Aorta (tissue), 5 donors: ENCODE data around the gene MICAL3. TPM values are rescaled to one million over a fixed set of nuclear protein-coding genes. Genes with fewer than 3 reads are reported as not detected.

Experiments used
- ATAC-seq: fragments of 200-7000 bp; cut with Tn5 transposase; one replicate; pipeline ENCODE4 v1.9.1; 2022; ENCODE audit warnings: moderate library complexity; ENCODE audit not compliant: low FRiP score
- DNase-seq, 2 donors: peaks; one replicate each; pipeline ENCODE4 v3.0.0-alpha.2; 2020
- H3K27ac ChIP-seq, 2 donors: one replicate each; pipeline ENCODE4 v1.5.1; 2013; ENCODE audit warnings: low read length in 2 of 2, mild to moderate bottlenecking in 2 of 2, moderate library complexity in 2 of 2, control low read depth in 1 of 2, inconsistent platforms in 1 of 2, low read depth in 1 of 2
- H3K27me3 ChIP-seq, 2 donors: one replicate each; pipeline ENCODE4 v1.6.1; 2013; ENCODE audit warnings: control low read depth in 1 of 2, low read length in 1 of 2, mild to moderate bottlenecking in 1 of 2, moderate library complexity in 1 of 2; ENCODE audit not compliant: insufficient read depth in 2 of 2, control insufficient read depth in 1 of 2
- H3K36me3 ChIP-seq, 2 donors: one replicate each; pipeline ENCODE4 v1.6.1; 2013; ENCODE audit warnings: control low read depth in 1 of 2, low read length in 1 of 2, mild to moderate bottlenecking in 1 of 2; ENCODE audit not compliant: insufficient read depth in 2 of 2, control insufficient read depth in 1 of 2
- H3K4me1 ChIP-seq, 2 donors: one replicate each; pipeline ENCODE4 v1.6.1; 2013; ENCODE audit warnings: low read length in 2 of 2, control low read depth in 1 of 2, mild to moderate bottlenecking in 1 of 2, moderate library complexity in 1 of 2; ENCODE audit not compliant: insufficient read depth in 2 of 2, control insufficient read depth in 1 of 2
- H3K4me3 ChIP-seq, 2 donors: one replicate each; pipeline ENCODE4 v1.5.1; 2013; ENCODE audit warnings: low read length in 2 of 2, control low read depth in 1 of 2, mild to moderate bottlenecking in 1 of 2
- H3K9me3 ChIP-seq: one replicate; pipeline ENCODE4 v1.6.1; 2013; ENCODE audit warnings: mild to moderate bottlenecking, low read length; ENCODE audit not compliant: control insufficient read depth
- WGBS, 2 donors: extraction: QIAGEN DNeasy Blood & Tissue Kit; methylation state at CpG; one replicate each; pipeline ENCODE4 v1.1.7; 2013; 5-methylcytosine and 5-hydroxymethylcytosine counted together
- intact Hi-C, 2 donors: fragments of 100-400 bp; cut with DNase I; formaldehyde crosslinking; loops; one replicate each; pipeline versions ENCODE4 v1.14.2 to v1.15.0; 2022
- polyA plus RNA-seq, 2 donors: library from polyadenylated mRNA; stranded (reverse); fragments of 200-250 nt; gene quantifications; one replicate each; pipeline ENCODE4 v1.2.3, GENCODE V29; 2013
- total RNA-seq, 2 donors: library from RNA; stranded (reverse); fragmentation: NEBNext Ultra II Directional; extraction: Animal tissue kit (Norgen Biotek cat#: 25700); gene quantifications; one replicate each; pipeline ENCODE4 v1.2.1, GENCODE V29; 2021
- donor health status: healthy with polysubstance abuse.
- donor health status: Bipolar disorder and iron deficiency.
- donor health status: DM: no; HTN: no; CAD: no.
- donor health status: DM: no; HTN: no; CAD: no.
- donor health status: DM: yes; HTN: yes; CAD: no.

MICAL3 gene
- total and polyA plus RNA-seq, 4 donors: 3.9 to 123 (median 64.3) TPM

DNA sequence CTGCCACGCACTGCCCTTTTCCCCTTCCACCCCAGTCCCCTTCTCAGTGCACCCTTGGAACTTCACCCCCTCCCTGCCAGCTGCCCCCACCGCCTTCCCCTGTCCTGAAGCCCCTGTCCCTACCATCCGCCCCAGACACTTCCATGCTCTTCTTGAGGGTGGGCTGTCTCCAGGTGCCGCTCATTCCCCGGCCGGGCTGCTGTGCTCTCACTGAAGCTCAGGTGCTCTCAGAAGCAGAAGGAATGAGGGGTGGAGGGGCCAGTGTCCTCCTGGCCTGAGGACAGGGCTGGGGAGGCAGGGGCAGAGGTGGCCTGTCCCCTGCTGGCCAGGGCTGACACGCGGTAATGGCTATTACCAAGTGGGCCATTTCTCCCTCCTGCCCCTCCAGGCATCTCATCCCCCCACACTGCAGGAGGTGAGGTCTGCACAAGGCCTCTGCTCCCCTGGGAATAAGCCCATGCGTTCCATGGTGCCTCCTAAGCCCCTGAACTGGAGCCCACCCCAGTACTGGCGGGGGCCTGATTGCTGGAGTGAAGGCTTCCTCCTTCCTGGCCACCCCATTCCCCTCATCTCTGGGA lies 243.5 kb downstream of the MICAL3 start:
- H3K36me3 ChIP-seq: no peaks in the 10 kb centered on the region
- H3K27me3 ChIP-seq: no peaks in the 10 kb centered on the region
- DNase-seq (no peak), ATAC-seq (no peak)
- H3K4me1 ChIP-seq: no peaks in the 10 kb centered on the region
- H3K9me3 ChIP-seq: no peaks in the 10 kb centered on the region
- intact Hi-C loops: no loop called here
- no peak overlapping the region for H3K27ac ChIP-seq
- no peak overlapping the region for H3K4me3 ChIP-seq
- WGBS, 2 donors: 87 to 88% methylated on average over 10 of the region's 10 CpGs

DNA sequence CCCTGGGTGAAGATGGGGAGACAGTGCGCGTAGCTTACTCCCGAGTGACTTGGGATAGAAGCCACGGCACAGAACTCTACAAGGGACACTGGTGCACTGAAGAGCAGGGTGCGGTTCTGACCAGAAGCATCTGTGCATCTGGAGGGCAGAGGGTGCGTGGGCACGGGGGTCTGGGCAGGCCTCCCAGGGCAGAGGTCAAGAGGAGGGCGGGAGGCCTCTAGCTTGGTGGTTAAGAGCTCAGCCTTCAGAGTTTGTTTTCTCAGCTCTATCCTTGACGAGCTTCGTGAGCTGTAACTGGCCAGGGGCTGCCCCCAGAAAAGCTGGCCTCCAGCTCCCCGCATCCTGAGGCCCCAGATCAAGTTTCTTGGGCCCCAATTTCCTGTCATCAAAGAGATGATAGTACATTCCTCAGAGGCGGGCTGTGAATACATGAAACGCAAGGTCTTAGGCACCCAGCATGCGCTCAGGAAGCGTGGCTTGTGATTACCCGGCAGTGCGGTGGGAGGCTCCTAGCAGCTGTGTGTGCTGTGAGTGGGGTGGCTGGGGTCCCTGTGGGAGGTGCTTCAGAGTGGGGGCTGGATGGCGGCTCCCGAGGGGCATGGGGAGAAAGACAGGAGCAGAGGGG lies 244.1 kb downstream of the MICAL3 start:
- H3K4me3 ChIP-seq: no peak overlapping the region
- H3K4me1 ChIP-seq: no peaks in the 10 kb centered on the region
- no peak overlapping the region for H3K27ac ChIP-seq
- WGBS, 2 donors: 85% methylated on average over 19 of the region's 19 CpGs
- intact Hi-C loops: no loop called here
- no peaks in the 10 kb centered on the region for H3K9me3 ChIP-seq
- ATAC-seq (no peak), DNase-seq (no peak)
- no peaks in the 10 kb centered on the region for H3K27me3 ChIP-seq
- no peaks in the 10 kb centered on the region for H3K36me3 ChIP-seq

DNA sequence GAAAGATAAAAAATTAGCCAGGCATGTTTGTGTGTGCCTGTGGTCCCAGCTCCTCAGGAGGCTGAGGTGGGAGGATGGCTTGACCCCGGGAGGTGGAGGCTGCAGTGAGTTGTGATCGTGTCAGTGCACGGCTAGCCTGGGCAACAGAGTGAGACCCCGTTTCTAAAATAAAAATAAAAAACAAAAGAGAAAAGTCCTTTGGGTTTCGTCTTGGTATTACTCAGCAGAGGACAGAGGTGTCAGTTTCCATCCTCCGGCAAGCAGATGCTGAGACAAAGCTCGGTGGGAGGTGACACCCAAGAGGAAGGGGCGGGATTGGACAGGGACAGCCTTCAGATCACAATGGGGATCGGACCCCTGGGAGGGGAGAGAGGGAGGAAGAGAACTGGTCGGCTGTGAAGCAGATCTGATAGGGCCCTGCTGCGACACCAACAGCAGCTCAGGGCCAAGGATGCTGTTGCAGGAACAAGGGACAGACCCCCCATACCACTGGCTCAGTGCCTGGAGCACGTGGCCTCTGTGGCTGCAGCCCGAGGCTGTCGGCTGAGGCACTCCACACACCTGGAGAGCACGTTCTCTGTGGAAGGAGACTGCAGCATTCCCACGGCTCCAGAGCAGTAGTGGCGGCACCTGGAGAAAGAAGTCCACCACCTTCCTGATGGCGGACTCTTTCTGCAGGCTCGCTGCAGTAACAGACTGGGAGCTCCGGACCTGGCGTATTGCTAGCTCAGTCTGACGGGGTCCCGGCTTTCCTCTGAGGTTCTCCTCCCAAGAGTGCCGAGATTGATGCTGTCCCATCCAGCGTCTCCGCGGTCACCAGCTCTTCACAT lies 244.9 kb downstream of the MICAL3 start:
- Histone ChIP-seq H3K4me1 (no peaks in the 10 kb centered on the region), H3K36me3 (no peaks in the 10 kb centered on the region), H3K27ac (no peak overlapping the region), H3K9me3 (no peaks in the 10 kb centered on the region), H3K4me3 (no peak overlapping the region), H3K27me3 (no peaks in the 10 kb centered on the region)
- WGBS, 2 donors: 85 to 87% methylated on average over 26 to 27 of the region's 27 CpGs
- intact Hi-C loops: no loop called here
- no peak for ATAC-seq
- DNase-seq: no peak

- DNase-seq: no peak
- H3K4me3 ChIP-seq: no peak overlapping the region
- no peak overlapping the region for H3K27ac ChIP-seq
- H3K36me3 ChIP-seq: no peaks in the 10 kb centered on the region
- no peaks in the 10 kb centered on the region for H3K27me3 ChIP-seq
- ATAC-seq: no peak
- intact Hi-C loops: no loop called here
- no peaks in the 10 kb centered on the region for H3K9me3 ChIP-seq
- WGBS, 2 donors: 96 to 97% methylated on average over 23 of the region's 23 CpGs
- no peaks in the 10 kb centered on the region for H3K4me1 ChIP-seq
These were observed 245.9 kb downstream of the MICAL3 start for GRCh38 chr22:17778412-17778976.

DNA sequence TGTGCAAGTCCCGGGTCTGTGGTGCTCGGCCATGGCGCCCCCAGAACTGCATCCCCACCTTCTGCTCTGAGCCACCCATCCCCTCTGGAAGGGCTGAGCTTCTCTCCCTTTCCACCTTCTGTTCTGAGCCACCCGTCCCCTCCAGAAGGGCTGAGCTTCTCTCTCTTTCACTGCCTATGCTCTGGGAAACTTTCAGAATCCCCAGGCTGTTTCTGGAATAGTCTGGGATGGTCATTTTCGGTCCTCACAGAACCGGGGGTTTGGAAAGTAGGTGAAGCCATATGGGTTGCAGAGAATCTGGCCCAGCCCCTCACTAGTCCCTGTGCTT lies 246.7 kb downstream of the MICAL3 start:
- H3K4me1 ChIP-seq: no peaks in the 10 kb centered on the region
- no peak overlapping the region for H3K4me3 ChIP-seq
- no peak for ATAC-seq
- DNase-seq: no peak
- no peaks in the 10 kb centered on the region for H3K27me3 ChIP-seq
- 83 to 84% methylated on average over 6 of the region's 6 CpGs for WGBS, 2 donors
- intact Hi-C loops: no loop called here
- no peak overlapping the region for H3K27ac ChIP-seq
- H3K36me3 ChIP-seq: no peaks in the 10 kb centered on the region
- no peaks in the 10 kb centered on the region for H3K9me3 ChIP-seq

- DNase-seq (peak in 1 of 2 donors; percentile 74), ATAC-seq (no peak)
- Histone ChIP-seq H3K4me3 (no peak overlapping the region), H3K27me3 (no peaks in the 10 kb centered on the region), H3K27ac (no peak overlapping the region), H3K9me3 (no peaks in the 10 kb centered on the region), H3K4me1 (no peaks in the 10 kb centered on the region), H3K36me3 (no peaks in the 10 kb centered on the region)
- intact Hi-C loops: no loop called here
- WGBS, 2 donors: 79 to 82% methylated on average over 27 of the region's 27 CpGs
These were observed 247.2 kb downstream of the MICAL3 start for GRCh38 chr22:17777005-17777716.

DNA sequence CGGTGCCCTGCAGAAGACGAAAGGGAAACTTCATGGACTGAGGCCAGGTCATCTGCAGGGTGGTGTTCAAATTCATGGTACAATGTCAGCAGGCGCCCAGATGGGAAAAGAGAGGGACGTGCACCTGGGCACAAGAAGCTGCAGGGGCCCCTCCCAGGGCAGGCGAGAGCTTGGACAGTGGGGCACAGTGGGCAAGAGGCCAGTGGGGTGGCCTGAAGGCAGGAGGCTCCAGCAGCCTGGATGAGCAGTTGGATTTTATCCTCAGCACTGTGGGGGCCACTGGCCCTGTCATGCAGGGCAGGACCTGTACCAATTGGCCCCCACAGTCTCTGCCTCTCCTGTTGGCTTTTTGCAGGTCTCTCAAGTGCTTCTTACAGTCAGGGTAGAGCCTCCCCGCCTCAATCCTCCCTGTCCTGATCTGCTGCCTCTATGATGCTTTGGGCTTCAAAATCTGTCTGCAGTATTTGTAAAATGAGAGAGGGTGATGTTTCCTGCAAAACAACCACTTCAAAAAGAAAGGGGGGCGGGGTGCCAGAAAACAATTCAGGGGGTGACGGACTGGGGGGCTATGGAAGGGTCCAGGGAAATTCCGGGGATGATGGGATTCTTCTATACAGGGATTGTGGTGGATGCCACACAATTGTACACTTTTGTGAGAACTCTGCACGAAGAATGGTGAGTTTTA lies 248.4 kb downstream of the MICAL3 start:
- H3K27me3 ChIP-seq: no peaks in the 10 kb centered on the region
- intact Hi-C loops: no loop called here

More for the DNA sequence above, 248.4 kb downstream of the MICAL3 start:
- H3K4me3 ChIP-seq: no peak overlapping the region
- DNase-seq (no peak), ATAC-seq (no peak)
- no peaks in the 10 kb centered on the region for H3K9me3 ChIP-seq
- H3K27ac ChIP-seq: no peak overlapping the region
- no peaks in the 10 kb centered on the region for H3K36me3 ChIP-seq
- 84 to 89% methylated on average over 10 of the region's 10 CpGs for WGBS, 2 donors
- no peaks in the 10 kb centered on the region for H3K4me1 ChIP-seq
